Dermis blood vessel endothelial cell (primary cell): ENCODE measurements around the gene SERPINB1. TPM values are rescaled to one million over a fixed set of nuclear protein-coding genes. Genes with fewer than 3 reads are reported as not detected.
"Not testable (repeated sequence)": the region's sequence is repeated elsewhere in the genome, so short reads cannot be mapped to it uniquely, and the experiment has no call there.

Source experiments
- DNase-seq: peaks from one replicate; pipeline ENCODE4 v3.0.0; 2010
- total RNA-seq: library from RNA; depleted of rRNA; stranded (reverse); fragments of >200 nt; gene quantifications from 2 replicates; pipeline ENCODE4 v1.2.3, GENCODE V29; 2014

Gene SERPINB1
- total RNA-seq, 1 donor from 2014 or later: 32.2 TPM

DNA sequence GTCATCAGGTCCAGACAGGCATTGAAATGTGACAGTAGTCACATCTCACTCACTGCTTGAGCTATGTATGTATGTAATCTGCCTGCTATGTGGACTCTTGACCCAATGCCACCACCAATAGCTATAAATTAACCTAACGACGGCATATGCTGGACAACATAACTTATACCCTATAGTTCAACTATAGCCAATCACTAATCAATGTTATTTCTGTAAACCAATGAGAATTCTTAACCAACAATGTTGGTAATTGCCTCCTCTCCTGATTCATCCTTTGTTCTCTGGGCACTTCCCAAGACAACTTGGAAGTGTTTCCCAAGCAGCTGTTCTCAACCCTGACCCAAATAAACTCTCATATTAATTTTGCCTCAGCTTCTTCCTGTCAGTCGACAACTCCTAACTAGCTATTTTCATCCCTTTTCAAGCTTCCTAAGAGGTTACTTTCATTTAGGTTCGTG is 24.1 kb upstream of the SERPINB1 start:
- peak; percentile 81 for DNase-seq

DNA sequence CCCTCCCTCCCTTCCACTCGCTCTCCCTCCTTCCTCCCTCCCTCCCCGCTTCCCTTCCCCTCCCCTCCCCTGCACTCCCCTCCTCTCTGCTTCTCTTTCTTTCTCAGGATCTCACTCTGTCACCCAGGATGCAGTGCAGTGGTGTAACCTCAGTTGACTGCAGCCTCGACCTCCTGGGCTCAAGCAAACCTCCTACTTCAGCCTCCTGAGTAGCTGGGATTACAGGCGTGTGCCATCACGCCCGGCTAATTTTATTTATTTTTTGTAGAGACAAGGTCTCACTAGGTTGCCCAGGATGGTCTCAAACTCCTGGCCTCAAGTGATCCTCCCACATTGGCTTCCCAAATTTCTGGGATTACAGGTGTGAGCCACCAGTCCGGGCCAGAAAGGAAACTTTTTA is 23.6 kb upstream of the SERPINB1 start:
- DNase-seq: no peak

DNA sequence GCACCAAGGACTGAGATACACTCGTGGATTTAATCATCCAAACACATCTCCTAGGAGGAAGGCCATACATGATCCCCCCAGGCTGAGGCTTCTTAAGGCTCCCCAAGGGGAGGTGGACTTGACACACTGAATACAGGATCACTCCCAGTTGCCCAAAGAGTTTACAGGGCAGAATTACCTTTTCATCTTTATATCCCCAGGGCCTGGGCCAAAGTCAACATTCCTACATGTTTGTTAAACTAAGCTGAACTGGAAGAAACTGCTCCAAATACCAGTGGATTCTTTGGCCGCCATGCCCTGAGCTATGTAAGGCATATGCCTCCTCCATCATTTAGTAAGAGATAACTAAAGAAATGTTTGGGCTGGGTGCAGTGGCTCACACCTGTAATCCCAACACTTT is 22.2 kb upstream of the SERPINB1 start:
- DNase-seq: no peak

DNA sequence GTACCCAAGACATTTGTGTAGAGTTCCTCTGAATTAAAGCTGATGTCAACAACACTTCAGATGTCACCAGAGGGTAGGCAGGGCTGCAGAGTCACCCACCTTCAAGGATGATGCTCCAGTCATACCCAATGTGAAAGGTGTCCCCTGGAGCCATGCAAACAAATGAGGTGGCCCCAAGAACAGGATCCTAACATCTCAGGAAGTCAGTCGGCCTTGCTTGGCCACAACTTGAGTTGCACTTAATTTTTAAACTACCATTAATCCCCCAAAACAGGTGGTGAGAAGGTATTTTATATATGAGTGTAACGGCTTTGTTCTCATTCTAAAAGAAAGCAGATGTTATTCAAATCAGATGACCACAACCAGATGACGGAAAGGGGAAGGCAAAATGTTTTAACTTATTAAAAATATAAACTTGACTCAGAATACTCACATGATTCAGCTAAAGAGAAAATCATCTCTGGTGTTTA is 21.1 kb upstream of the SERPINB1 start:
- no peak for DNase-seq

DNA sequence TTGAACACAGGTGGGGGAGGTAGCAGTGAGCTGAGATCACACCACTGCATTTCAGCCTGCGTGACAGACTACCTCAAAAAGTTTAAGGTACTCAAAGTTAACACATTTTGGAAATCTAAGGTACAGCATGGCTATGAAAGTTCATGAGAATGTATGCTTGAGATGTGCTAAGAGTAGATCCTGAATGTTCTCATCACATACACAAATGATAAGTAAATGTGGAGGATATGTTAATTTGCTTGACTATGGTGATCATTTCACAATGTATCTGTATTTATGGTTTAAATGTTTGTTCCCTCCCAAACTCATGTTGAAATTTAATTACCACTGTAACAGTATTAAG is 20.1 kb upstream of the SERPINB1 start:
- DNase-seq: no peak

DNA sequence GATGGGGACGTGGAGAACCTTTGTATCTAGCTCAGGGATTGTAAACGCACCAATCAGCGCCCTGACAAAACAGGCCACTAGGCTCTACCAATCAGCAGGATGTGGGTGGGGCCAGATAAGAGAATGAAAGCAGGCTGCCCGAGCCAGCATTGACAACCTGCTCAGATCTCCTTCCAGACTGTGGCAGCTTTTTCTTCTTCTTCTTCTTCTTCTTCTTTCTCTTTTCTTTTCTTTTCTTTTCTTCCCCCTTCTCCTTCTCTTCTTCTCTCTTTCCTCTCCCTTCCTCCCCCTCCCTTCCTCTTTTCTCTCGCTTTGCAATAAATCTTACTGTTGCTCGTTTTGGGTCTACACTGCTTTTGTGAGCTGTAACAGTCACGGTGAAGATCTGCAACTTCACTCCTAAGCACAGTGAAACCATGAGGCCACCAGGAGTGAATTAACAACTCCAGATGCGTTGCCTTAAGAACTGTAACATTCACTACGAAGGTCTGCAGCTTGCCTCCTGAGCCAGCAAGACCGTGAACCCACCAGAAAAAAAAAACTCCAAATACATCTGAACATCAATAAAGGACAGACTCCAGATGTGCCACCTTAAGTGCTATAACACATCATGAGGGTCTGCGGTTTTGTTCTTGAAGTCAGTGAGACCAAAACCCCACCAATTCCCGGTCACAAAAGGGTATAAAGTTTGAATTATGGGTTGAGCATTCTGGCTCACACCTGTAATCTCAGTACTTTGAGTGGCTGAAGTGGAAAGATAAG is 19.6 kb upstream of the SERPINB1 start:
- DNase-seq: no peak

DNA sequence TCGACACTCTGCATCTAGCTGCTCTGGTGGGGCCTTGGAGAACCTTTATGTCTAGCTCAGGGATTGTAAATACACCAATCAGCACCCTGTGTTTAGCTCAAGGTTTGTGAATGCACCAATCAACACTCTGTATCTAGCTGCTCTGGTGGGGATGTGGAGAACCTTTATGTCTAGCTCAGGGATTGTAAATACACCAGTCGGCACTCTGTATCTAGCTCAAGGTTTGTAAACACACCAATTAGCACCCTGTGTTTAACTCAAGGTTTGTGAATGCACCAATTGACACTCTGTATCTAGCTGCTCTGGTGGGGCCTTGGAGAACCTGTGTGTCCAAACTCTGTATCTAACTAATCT is 19.0 kb upstream of the SERPINB1 start:
- not testable (repeated sequence) for DNase-seq

DNA sequence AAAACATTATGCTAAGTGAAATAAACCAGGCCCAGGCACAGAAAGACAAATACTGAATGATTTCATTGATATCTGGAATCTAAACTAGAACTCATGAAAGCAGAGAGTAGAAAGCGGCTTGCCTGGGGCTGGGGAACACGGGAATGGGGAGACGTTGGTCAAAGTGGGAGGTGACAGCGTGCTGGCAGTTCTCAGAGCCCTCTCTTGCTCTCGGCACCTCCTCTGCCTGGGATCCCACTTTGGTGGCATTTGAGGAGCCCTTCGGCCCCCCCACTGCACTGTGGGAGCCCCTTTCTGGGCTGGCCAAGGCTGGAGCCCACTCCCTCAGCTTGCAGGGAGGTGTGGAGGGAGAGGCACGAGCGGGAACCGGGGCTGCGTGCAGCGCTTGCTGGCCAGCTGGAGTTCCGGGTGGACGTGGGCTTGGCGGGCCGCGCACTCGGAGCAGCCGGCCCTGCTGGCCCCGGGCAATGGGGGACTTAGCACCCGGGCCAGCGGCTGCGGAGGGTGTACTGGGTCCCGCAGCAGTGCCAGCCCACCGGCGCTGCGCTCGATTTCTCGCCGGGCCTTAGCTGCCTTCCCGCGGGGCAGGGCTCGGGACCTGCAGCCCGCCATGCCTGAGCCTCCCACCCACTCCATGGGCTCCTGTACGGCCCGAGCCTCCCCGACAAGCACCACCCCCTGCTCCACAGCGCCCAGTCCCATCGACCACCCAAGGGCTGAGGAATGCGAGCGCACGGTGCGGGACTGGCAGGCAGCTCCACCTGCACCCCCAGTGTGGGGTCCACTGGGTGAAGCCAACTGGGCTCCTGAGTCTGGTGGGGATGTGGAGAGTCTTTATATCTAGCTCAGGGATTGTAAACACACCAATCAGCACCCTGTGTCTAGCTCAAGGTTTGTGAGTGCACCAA is 18.4 kb upstream of the SERPINB1 start:
- not testable (repeated sequence) for DNase-seq

DNA sequence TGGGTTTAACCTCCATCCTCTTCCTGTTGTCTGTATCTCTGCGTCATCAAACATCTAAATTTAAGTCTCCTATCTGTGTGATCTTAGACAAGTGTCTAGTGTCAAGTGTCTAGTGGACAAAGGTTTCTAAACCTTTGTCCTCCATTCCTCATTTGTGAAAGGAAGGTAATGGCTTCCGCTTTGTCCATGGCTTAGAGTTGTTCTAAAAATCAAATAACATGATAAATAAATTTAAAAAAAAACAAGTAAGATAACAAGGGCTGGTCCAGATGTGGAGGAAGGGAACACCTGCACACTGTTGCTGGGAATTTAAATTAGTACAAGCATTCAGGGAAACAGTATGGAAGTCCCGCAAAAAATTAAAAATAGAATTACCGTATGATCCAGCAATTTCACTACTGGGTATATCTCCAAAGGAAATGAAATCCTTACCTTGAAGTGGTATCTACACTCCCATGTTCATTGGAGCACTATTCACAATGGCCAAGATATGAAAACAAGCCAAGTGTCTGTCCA is 17.6 kb upstream of the SERPINB1 start:
- DNase-seq: no peak

DNA sequence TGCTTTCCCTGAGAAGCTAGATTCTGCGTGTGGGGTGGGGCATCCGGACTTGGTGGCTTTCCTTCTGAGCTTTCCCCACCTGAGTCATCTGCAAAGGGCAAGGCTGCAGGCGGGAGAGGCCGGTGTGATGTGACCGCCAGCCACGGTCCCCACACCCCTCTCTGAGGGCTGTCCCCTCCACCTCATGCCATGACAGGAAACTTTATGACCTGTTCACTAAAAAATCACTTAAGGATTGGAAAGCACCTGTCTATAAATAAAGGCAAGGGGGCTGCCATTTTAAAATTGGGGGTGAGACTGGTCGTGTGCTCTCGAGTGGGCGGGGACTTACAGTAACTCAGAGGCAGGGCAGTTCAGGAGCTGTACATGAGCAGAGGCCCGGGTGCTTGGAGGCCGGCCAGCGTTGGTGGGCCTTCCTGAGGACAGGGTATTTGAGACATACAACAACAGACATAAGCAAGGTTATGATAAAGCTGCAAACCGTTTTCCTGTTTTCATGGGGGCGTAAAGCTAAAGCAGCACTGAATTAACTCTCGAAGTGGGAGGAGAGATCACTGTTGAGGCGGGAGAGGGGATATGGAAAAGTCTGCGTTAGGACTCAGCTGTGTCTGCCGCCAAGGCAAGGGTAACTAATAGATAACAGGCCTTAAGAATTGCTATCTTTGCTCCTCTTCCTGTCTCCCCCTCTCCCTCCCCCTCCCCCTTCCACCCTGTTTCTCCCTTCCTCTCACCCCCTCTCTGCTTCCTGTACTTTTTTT is 16.1 kb upstream of the SERPINB1 start:
- peak; percentile 92 for DNase-seq

DNA sequence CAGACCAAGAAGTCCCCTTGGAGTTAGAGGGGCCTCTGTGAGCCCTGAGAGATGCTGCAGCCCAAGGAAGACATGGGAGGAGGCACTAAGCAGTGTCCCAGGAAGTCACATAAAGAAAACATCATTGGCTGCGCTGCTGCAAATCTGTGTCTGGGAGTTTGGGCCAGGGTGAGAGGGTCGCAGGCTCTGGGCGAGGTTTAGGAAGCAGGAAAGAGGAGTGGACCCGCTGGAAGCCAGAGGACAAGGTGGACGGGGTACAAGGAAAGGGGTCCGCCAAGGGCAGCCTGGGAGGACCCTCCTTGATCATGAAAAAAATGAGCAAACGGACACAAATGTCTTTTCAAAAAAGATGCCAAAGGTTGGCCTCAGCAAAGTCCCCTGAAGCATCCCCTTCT is 15.5 kb upstream of the SERPINB1 start:
- DNase-seq: no peak

DNA sequence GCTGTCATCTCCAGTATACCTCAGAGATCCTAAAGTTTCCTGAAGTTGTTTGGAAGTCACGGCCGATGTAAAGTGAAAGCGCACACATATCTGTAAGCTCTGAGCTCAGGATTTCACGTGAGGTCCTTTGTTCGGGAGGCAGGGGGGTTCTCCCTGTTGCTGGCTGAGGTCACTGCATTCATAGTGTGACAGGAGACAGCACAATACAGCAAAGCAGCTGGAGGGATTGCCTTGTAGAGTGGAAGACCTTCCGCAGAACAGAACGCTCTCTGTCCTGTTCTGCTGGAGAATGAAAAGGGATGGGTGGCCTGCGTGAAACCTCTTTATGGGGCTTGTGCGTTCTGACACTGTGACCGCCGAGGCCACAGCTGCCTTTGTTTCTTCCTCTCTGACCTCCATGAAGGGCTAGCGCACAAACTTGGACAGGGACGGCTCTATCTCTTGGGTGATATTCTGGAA is 13.4 kb upstream of the SERPINB1 start:
- peak; percentile 94 for DNase-seq

DNA sequence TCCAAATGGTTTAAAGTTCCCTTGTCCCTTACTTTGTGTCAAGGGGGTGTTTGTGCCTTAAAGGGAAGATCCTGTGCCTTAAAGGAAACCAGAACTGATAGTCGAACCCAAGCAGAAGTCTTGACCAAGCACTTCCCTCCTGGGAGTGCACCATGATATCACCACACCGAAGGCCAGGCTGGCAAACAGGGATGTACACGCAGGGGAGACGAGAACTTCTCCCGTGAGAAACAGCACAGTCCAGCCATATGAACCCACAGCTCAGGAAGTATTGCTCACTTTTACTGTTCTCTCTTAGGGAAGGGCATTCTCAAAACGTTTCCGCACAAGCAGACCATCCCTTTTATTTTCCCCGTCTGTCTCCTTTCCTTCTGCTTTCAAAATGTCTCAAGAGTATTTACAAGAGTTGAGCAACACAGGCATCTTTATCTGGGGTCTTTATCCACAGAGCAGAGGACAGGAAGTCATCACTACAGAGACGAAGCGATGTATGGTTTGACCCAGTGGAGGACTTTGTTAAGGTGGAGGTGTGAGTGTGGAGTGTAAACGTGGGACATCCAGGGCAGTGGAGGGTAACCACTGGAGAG is 12.8 kb upstream of the SERPINB1 start:
- peak; percentile 94 for DNase-seq

DNA sequence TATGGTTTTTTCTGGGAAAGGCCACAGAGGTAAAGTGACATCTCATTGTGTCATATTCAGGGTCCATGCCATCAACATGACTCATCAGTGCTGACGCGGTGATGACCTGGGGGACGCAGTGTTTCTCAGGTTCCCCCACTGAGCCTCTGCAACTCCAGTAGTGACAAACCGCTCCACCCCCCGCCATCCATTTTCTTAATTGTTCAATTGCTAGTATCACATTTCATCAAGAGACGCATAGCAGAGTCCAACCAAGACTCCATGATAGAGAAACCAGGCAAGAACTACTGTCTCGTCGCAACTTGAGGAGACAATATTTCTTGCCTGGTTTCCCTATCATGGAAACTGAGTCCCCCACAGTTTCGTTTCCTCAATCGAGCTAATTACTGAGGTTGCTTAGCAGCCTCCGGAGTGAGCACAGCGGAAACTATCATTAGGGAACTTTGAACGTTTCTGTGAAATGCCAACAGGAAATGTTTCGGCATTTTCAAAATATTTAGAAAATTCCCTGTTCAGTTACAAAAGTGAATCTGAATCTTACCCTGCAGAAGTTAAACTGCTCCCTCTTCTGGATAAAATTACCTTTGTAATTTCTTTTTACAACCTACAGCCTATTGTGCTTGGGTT is 12.2 kb upstream of the SERPINB1 start:
- DNase-seq: peak; percentile 89

DNA sequence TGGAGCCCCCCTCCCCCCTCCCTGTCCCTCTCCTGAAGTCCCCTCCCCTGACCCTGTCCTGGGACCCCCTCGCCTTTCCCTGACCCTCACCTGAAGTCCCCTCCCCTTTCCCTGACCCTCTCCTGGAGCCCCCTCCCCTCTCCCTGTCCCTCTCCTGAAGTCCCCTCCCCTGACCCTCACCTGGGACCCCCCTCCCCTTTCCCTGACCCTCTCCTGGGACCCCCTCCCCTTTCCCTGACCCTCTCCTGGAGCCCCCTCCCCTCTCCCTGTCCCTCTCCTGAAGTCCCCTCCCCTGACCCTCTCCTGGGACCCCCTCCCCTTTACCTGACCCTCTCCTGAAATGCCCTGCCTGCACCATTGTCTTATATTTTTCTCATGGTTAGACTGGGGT is 11.7 kb upstream of the SERPINB1 start:
- DNase-seq: not testable (repeated sequence)

DNA sequence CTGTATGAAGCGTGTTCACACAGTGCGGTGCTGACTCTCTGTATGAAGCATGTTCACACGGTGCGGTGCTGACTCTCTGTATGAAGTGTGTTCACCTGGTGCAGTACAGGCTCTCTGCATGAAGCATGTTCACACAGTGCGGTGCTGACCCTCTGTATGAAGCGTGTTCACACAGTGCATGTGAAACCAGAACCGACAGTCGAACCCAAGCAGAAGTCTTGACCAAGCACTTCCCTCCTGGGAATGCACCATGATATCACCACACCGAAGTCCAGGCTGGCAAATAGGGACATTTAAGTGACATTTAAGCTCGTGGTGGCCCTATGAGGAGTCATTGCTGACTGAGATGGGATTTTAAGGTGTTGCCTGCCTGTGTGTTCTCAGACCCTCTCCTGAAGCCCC is 11.3 kb upstream of the SERPINB1 start:
- no peak for DNase-seq

DNA sequence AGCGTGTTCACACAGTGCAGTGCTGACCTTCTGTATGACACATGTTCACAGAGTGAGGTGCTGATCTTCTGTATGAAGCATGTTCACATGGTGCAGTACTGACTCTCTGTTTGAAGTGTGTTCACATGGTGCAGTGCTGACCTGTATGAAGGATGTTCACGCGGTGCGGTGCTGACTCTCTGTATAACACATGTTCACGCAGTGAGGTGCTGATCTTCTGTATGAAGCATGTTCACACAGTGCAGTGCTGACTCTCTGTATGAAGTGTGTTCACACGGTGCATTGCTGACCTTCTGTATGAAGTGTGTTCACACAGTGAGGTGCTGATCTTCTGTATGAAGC is 10.8 kb upstream of the SERPINB1 start:
- no peak for DNase-seq

DNA sequence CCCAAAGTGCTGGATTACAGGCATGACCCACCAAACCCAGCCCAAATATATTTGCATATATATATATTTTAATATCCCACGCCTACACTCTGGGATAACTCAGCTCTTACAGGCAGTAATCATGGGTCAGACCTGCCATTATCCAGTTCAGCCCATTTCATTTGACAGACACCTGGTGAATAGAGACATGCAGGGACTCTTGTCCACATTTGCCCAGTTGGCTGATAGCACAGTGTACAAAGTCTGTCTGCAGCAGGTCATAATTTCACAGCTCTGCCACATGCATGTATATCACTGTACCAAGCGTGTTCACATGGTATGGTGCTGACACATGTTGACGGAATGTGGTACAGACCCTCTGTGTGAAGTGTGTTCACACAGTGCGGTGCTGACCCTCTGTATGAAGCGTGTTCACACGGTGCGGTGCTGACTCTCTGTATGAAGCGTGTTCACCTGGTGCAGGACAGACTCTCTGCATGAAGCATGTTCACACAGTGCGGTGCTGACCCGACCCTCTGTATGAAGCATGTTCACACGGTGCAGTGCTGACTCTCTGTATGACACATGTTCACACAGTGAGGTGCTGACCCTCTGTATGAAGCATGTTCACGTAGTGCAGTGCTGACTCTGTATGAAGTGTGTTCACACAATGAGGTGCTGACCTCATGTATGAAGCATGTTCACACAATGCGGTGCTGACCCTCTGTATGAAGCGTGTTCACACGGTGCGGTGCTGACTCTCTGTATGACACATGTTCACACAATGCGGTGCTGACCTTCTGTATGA is 10.3 kb upstream of the SERPINB1 start:
- no peak for DNase-seq

DNA sequence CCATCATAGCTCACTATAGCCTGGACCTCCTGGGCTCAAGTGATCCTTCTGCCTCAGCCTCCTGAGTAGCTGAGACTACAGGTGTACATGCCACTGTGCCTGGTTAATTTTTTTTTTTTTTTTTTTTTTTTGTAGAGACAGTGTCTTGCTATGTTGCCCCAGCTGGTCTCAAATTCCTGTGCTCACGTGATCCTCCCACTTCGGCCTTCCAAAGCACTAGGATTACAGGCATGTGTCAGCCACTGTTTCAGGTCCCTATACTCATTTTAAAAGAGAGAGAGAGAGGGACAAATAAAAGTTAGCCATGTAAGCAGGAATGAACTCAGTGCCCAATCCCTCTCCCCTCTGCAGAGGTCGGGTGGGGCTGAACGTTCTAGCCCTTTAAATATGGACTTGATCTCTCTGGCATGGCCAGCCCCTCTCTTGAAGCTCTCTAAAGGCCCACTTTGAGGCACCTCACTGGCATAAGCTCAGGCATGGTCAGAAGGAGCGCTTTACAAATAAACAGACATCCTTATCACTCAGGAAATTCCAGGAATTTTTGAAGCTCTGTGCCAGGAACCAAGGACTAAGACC is 9.0 kb upstream of the SERPINB1 start:
- peak; percentile 88 for DNase-seq

DNA sequence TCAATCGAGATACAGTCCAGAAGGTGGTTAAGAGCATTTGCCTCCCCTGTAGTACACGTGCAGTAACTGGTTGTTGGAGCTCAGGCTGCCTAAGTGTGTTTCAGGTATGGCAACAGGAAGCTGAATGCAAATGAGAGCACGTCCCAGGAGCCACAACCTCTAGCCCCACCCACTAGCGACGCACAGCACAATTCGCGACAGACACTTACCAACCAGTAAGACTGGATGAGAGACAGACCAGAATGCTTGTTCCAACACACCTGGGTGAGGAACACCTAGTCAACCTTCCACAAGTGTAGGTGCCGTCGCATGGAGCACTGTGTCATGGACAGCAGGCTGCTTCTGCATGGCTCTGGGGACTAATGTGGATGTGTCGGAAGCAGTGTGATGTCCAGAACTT is 7.2 kb upstream of the SERPINB1 start:
- no peak for DNase-seq

DNA sequence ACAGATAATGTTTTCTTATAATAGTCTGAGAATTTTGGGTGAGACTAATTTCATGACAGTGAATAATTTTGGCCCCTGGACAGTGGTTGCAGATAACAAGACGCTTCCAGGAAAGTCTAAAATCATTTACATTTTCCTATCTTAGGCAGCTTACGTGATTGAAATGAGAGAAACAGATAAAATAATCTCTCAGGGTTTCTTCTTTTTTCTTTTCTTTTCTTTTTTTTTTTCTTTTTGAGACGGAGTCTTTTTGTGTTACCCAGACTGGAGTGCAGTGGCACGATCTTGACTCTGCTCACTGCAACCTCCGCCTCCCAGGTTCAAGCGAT is 4.2 kb upstream of the SERPINB1 start:
- DNase-seq: no peak
